ENCODE measurements around the gene USP44.

The USP44 gene

DNA sequence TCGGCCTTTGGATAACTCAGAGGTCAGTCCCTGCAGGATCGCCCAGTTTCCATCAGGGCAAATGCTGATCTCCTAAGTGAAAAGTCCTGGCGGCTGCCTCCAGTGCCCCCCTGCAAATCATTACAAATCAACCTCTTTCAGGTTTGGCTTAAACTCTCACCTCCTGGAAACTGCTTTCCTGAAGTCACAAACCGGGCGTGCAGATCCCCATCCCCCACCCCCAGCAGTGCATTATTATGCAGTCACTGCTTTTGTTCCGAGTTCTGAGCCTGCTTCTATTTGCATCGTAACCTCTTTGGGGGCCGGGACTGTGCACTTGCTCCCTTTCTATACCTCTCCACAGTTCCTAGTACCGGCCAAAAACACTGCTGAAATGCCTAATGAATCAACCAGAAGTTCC is at the start of gene USP44:
Gene USP44 (minus strand): TSS at position 172 of the 400 bp plus-strand sequence. CDS start 17,220 bp downstream, outside the sequence.
- H3K27me3 ChIP-seq (ENCODE audit: control insufficient read depth, insufficient read depth, low read length): peaks cover 2% of the 10 kb centered on the region
- no peak within 1 kb of the TSS for H3K4me3 ChIP-seq (ENCODE audit: low read length)
- no peak within 1 kb of the TSS for H3K27ac ChIP-seq (ENCODE audit: low read depth, low read length)
- H3K36me3 ChIP-seq (ENCODE audit: control insufficient read depth, insufficient read depth, low read length): no peaks in the 10 kb centered on the region
- H3K9ac ChIP-seq (ENCODE audit: low read length): peak within 1 kb of the TSS; percentile 21
- no peaks in the 10 kb centered on the region for H3K4me1 ChIP-seq (ENCODE audit: control insufficient read depth, insufficient read depth, low read length)

DNA sequence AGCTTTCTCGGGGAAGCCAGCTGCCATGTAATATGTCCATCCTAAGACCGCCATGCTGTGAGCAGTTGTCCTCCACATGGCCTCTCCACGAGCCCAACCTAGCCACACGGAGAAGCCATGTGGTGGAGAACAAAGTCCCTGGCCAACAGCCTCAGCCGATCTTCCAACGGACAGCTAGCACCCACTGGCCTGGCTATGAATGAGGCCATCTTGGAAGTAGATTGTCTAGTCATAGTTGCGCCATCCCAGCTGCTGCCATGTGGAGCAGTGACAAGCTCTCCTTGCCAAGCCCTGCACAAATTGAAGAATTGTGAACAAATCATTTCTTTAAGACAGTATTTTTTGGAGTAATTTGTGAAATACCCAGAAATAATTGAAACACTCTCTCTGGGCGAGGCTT is 49.3 kb upstream of the USP44 start:
- H3K9ac ChIP-seq (ENCODE audit: low read length): no peak overlapping the region
- H3K4me3 ChIP-seq (ENCODE audit: low read length): no peak overlapping the region
- H3K4me1 ChIP-seq (ENCODE audit: control insufficient read depth, insufficient read depth, low read length): no peaks in the 10 kb centered on the region
- no peak overlapping the region for H3K27ac ChIP-seq (ENCODE audit: low read depth, low read length)
- H3K27me3 ChIP-seq (ENCODE audit: control insufficient read depth, insufficient read depth, low read length): no peaks in the 10 kb centered on the region
- no peaks in the 10 kb centered on the region for H3K36me3 ChIP-seq (ENCODE audit: control insufficient read depth, insufficient read depth, low read length)

DNA sequence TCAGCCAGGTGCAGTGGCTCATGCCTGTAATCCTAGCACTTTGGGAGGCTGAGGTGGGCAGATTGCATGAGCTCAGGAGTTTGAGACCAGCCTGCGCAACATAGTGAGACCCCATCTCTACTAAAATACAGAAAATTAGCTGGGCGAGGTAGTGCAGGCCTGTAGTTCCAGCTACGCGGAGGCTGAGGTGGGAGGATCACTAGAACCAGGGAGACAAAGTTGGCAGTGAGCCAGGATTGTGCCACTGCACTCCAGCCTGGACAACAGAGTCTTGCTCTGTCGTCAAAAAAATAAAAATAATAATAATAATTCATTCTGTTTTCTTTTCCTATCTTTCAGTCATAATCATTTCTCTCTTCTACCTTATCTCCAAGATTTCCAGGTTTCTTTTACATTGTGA is 48.6 kb upstream of the USP44 start:
- Histone ChIP-seq H3K36me3 (ENCODE audit: control insufficient read depth, insufficient read depth, low read length) (no peaks in the 10 kb centered on the region), H3K27ac (ENCODE audit: low read depth, low read length) (no peak overlapping the region), H3K4me1 (ENCODE audit: control insufficient read depth, insufficient read depth, low read length) (no peaks in the 10 kb centered on the region), H3K4me3 (ENCODE audit: low read length) (no peak overlapping the region), H3K9ac (ENCODE audit: low read length) (no peak overlapping the region), H3K27me3 (ENCODE audit: control insufficient read depth, insufficient read depth, low read length) (no peaks in the 10 kb centered on the region)

DNA sequence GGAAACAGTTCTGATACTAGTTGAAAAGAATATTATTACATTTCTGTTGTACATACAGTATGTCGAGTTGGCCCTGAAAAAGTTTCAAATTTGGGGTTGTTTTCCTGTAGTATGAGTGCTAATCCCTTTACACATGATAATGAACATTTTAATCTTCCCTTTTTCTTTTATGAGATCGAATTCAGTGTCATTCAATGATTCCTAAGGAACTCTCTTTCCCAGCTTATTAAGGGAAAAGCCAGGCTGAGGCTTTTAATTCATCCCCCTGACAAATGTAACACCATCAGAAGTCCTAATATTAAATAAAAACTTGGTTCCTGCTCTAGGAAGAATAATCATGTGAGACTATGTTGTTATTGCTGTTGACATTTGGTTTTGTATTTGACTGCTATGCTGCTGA is 42.9 kb upstream of the USP44 start:
- Histone ChIP-seq H3K27ac (ENCODE audit: low read depth, low read length) (no peak overlapping the region), H3K36me3 (ENCODE audit: control insufficient read depth, insufficient read depth, low read length) (no peaks in the 10 kb centered on the region), H3K9ac (ENCODE audit: low read length) (no peak overlapping the region), H3K27me3 (ENCODE audit: control insufficient read depth, insufficient read depth, low read length) (no peaks in the 10 kb centered on the region), H3K4me1 (ENCODE audit: control insufficient read depth, insufficient read depth, low read length) (no peaks in the 10 kb centered on the region), H3K4me3 (ENCODE audit: low read length) (no peak overlapping the region)

DNA sequence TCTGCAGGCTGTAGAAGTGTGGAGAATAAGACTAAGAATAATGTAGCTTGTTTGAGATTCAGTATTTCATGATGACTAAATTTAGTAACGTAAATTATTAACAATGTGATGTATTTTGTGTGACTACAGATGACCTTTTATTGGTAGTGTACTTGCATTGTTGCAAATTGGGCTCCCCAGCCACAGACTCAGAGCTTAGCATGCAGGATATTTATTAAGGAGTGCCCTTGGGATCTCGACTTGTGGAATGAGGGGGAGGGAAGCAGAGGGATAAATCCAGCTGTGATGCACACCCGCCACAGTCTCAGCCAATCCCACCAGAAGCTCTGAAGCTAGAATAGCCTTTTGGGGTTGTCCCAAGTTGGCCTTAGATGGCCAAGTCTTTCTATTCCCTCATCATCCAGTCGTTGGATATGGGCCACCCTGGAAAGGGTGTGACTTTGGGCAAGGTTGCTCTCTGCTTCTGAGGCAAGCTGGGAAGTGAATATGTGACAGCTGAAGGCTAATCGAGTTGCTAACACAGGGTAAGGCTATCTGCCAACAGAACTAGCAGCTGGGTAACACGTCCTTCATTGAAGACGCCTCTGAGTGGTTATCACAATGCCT is 42.1 kb upstream of the USP44 start:
- no peak overlapping the region for H3K27ac ChIP-seq (ENCODE audit: low read depth, low read length)
- no peaks in the 10 kb centered on the region for H3K27me3 ChIP-seq (ENCODE audit: control insufficient read depth, insufficient read depth, low read length)
- H3K4me3 ChIP-seq (ENCODE audit: low read length): no peak overlapping the region
- no peaks in the 10 kb centered on the region for H3K4me1 ChIP-seq (ENCODE audit: control insufficient read depth, insufficient read depth, low read length)
- no peaks in the 10 kb centered on the region for H3K36me3 ChIP-seq (ENCODE audit: control insufficient read depth, insufficient read depth, low read length)
- no peak overlapping the region for H3K9ac ChIP-seq (ENCODE audit: low read length)

DNA sequence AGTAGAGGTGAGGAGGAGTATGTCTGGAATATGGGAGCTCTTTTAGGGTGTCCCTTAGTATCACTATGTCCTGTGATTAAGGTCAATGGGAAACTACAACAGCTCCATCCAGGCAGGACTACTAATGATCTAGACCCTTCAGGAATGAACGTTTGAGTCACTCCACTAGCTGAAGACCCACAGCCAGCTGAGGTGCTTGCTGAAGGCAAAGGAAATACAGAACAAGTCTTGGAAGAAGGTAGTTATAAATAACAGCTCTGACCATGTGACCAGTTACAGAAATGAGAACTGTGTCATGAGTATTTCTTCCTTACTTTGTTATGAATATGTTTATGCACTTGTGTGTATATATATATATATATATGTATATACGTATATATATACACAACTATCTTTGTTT is 40.5 kb upstream of the USP44 start:
- no peak overlapping the region for H3K27ac ChIP-seq (ENCODE audit: low read depth, low read length)
- no peaks in the 10 kb centered on the region for H3K36me3 ChIP-seq (ENCODE audit: control insufficient read depth, insufficient read depth, low read length)
- no peak overlapping the region for H3K9ac ChIP-seq (ENCODE audit: low read length)
- no peak overlapping the region for H3K4me3 ChIP-seq (ENCODE audit: low read length)
- H3K27me3 ChIP-seq (ENCODE audit: control insufficient read depth, insufficient read depth, low read length): no peaks in the 10 kb centered on the region
- no peaks in the 10 kb centered on the region for H3K4me1 ChIP-seq (ENCODE audit: control insufficient read depth, insufficient read depth, low read length)

DNA sequence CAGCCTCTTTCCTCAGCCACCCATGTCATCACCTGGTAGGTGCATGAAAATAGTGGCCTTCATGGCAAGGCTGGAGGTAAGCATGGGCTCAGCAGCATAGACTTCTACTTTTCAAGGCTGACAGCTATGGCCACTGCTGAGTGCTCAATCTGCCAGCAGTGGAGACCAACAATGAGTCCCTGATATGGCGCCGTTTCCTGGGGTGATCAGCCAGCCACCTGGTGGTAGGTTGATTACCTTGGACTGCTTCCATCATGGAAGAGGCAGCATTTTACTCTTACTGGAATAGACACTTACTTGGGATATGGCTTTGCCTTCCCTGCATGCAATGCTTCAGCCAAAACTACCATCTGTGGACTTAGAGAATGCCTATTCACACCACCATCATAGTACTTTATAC is 39.5 kb upstream of the USP44 start:
- no peaks in the 10 kb centered on the region for H3K27me3 ChIP-seq (ENCODE audit: control insufficient read depth, insufficient read depth, low read length)
- no peak overlapping the region for H3K4me3 ChIP-seq (ENCODE audit: low read length)
- H3K9ac ChIP-seq (ENCODE audit: low read length): no peak overlapping the region
- H3K36me3 ChIP-seq (ENCODE audit: control insufficient read depth, insufficient read depth, low read length): no peaks in the 10 kb centered on the region
- H3K4me1 ChIP-seq (ENCODE audit: control insufficient read depth, insufficient read depth, low read length): no peaks in the 10 kb centered on the region
- no peak overlapping the region for H3K27ac ChIP-seq (ENCODE audit: low read depth, low read length)

DNA sequence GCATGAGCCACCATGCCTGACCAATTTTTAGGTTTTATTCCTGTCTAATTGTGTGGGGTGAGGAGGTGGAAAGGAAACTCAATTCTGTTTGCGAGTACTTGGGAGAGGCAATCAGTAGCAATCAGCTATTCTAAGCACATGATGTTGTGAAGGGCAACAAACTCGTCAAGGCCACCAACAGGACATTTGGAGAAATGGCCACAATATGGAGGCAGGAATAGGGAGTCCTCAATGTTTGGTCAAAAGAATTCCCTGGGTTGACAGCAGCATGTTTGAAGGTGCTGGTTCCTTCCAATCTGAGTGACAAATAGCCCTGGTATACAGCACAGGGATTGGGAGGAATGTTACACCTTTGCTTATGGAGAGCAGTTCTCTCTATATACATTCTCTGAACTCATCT is 32.7 kb upstream of the USP44 start:
- no peaks in the 10 kb centered on the region for H3K27me3 ChIP-seq (ENCODE audit: control insufficient read depth, insufficient read depth, low read length)
- H3K4me1 ChIP-seq (ENCODE audit: control insufficient read depth, insufficient read depth, low read length): no peaks in the 10 kb centered on the region
- H3K9ac ChIP-seq (ENCODE audit: low read length): no peak overlapping the region
- H3K36me3 ChIP-seq (ENCODE audit: control insufficient read depth, insufficient read depth, low read length): no peaks in the 10 kb centered on the region
- H3K4me3 ChIP-seq (ENCODE audit: low read length): no peak overlapping the region
- no peak overlapping the region for H3K27ac ChIP-seq (ENCODE audit: low read depth, low read length)

DNA sequence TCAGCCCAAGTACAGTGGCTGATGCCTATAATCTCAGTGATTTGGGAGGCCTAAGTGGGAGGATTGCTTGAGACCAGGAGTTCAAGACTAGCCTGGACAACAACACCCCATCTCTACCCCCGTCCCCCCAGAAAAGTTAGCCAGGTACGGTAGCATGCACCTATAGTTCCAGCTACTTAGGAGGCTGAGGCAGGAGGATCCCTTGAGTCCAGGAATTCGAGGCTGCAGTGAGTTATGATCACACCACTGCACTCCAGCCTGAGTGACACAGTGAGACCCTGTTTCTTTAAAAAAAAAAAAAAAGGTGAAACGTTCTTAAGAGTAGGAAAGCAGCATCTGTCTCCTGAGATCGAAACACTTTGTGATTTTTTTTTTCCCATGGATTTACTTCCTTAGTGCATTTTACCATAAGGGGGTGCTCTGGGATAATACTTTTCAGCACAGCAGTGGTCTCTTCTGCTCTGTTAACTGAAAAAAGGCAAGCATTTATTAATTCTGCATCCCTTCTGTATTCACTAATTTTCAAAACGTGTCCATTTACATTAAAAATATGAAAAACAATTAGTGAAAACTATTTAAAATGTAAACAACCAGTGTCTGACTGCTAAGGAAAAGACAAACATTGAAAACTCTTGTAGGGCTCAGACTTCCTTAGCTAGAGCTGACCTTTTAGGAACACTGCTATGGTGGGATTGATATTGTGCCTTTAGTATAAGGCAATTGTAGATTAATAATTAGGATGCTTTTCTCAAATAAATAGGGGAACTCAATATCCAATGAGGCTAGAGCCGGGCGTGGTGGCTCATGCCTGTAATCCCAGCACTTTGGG is 31.2 kb upstream of the USP44 start:
- no peak overlapping the region for H3K9ac ChIP-seq (ENCODE audit: low read length)
- H3K4me3 ChIP-seq (ENCODE audit: low read length): no peak overlapping the region
- H3K27me3 ChIP-seq (ENCODE audit: control insufficient read depth, insufficient read depth, low read length): no peaks in the 10 kb centered on the region
- H3K4me1 ChIP-seq (ENCODE audit: control insufficient read depth, insufficient read depth, low read length): no peaks in the 10 kb centered on the region
- no peaks in the 10 kb centered on the region for H3K36me3 ChIP-seq (ENCODE audit: control insufficient read depth, insufficient read depth, low read length)
- no peak overlapping the region for H3K27ac ChIP-seq (ENCODE audit: low read depth, low read length)

DNA sequence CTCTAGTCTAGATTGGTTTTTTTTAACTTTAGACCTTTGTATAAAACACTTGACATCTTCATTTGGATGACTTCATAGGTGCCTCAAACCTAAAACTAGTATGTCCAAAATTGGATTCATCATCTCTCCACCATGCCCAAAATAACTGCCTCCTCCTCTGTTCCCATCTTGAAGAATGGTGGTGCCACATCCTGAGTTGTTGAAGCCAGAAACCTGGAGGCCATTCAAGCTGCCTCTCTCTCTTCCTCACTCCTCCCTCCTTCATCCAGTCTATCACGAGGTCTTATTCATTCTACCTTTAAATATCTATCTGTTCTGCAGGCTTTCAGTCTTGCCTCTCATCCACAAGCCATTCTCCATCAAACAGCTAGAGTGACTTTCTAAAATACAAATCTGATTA is 26.5 kb upstream of the USP44 start:
- Histone ChIP-seq H3K27ac (ENCODE audit: low read depth, low read length) (no peak overlapping the region), H3K36me3 (ENCODE audit: control insufficient read depth, insufficient read depth, low read length) (no peaks in the 10 kb centered on the region), H3K4me3 (ENCODE audit: low read length) (no peak overlapping the region), H3K9ac (ENCODE audit: low read length) (no peak overlapping the region), H3K27me3 (ENCODE audit: control insufficient read depth, insufficient read depth, low read length) (no peaks in the 10 kb centered on the region), H3K4me1 (ENCODE audit: control insufficient read depth, insufficient read depth, low read length) (no peaks in the 10 kb centered on the region)

DNA sequence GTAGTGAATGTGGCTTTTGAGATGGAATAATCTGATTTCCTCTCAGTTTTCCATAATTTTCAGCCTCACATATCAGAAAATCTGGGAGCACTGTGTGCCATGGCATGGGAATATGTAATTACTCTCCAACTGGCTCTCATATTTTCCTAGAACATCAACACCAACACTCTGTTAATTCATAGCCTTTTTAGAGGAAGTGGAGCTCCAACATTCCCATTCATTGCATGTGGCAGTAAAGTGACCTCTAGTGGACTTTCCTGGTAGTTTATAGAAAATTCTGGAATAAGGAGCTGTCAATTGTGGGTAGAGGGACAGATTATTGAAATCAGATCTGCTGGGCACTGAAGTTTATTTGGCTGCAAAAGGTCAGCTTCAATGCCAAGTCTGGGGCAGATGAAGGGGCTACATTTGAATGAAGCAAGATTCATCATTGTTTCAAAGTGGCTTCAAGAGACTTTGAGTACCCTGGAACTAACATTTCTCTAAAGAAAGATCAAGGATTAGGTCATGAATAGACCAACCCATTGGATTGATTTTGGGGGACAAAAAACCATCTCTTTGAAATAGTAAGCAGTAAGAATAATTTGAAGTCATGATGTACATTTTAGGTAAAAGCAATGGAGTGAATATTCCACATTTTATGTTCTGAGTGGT is 23.6 kb upstream of the USP44 start:
- H3K4me1 ChIP-seq (ENCODE audit: control insufficient read depth, insufficient read depth, low read length): no peaks in the 10 kb centered on the region
- no peak overlapping the region for H3K9ac ChIP-seq (ENCODE audit: low read length)
- H3K36me3 ChIP-seq (ENCODE audit: control insufficient read depth, insufficient read depth, low read length): no peaks in the 10 kb centered on the region
- no peak overlapping the region for H3K27ac ChIP-seq (ENCODE audit: low read depth, low read length)
- H3K4me3 ChIP-seq (ENCODE audit: low read length): no peak overlapping the region
- no peaks in the 10 kb centered on the region for H3K27me3 ChIP-seq (ENCODE audit: control insufficient read depth, insufficient read depth, low read length)

DNA sequence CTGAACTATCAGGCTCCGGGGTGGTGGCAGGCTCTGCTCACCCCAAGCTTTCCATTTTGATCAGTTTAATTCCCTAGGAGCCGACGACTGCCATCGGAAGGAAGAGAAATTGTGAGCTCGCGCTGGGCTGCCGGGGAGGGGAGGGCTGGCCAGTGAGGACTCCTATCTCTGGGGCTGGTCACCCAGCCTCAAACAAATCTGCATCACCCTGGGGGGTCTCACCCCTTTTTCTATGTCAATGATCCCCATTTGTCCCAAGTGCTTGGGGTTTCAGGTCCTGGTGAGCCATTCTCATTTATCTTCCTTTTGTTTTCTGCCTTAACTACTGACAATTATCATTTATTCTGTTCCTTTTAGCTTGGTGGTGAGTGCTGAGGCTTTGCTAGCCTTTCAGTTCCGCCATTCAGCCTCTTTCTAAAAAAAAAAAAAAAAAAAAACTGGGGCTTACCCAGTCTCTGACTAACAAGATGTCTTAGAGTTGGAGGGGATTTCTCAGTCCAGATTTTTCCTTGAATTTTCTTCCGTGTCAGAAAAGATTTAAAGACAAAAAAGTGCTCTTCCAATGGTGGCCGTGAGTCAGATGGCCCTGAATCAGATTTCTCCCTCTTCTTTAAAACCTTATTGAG is 22.8 kb upstream of the USP44 start:
- H3K9ac ChIP-seq (ENCODE audit: low read length): no peak overlapping the region
- no peak overlapping the region for H3K4me3 ChIP-seq (ENCODE audit: low read length)
- H3K4me1 ChIP-seq (ENCODE audit: control insufficient read depth, insufficient read depth, low read length): no peaks in the 10 kb centered on the region
- no peaks in the 10 kb centered on the region for H3K27me3 ChIP-seq (ENCODE audit: control insufficient read depth, insufficient read depth, low read length)
- no peak overlapping the region for H3K27ac ChIP-seq (ENCODE audit: low read depth, low read length)
- H3K36me3 ChIP-seq (ENCODE audit: control insufficient read depth, insufficient read depth, low read length): no peaks in the 10 kb centered on the region

Data from rectal smooth muscle tissue (tissue), 1 donor.